Parathyroid adenoma (tissue), 2 donors: ENCODE data around the gene PDE12.

Experiments
- H2AFZ ChIP-seq: fragments of 300-600 bp; sonication (generic); one replicate; pipeline ENCODE4 v1.7.0; 2017; ENCODE audit warnings: antibody characterized with exemption, mild to moderate bottlenecking
- H3K27ac ChIP-seq: fragments of 300-600 bp; sonication (generic); one replicate; pipeline ENCODE4 v1.7.0; 2017
- H3K27me3 ChIP-seq: fragments of 300-600 bp; sonication (generic); one replicate; pipeline ENCODE4 v1.7.0; 2017; ENCODE audit warnings: low read length; ENCODE audit not compliant: control insufficient read depth, insufficient read depth
- H3K36me3 ChIP-seq: fragments of 300-600 bp; sonication (generic); one replicate; pipeline ENCODE4 v1.7.0; 2017; ENCODE audit warnings: low read length; ENCODE audit not compliant: control insufficient read depth, insufficient read depth
- H3K4me1 ChIP-seq: fragments of 300-600 bp; sonication (generic); one replicate; pipeline ENCODE4 v1.7.0; 2017; ENCODE audit warnings: control low read depth
- H3K4me2 ChIP-seq: fragments of 300-600 bp; sonication (generic); one replicate; pipeline ENCODE4 v1.7.0; 2017; ENCODE audit warnings: low read length
- H3K4me3 ChIP-seq: fragments of 300-600 bp; sonication (generic); one replicate; pipeline ENCODE4 v1.7.0; 2017; ENCODE audit warnings: low read depth, low read length
- H3K79me2 ChIP-seq: fragments of 300-600 bp; sonication (generic); one replicate; pipeline ENCODE4 v1.7.0; 2017; ENCODE audit warnings: control low read depth
- H3K9ac ChIP-seq: fragments of 300-600 bp; sonication (generic); one replicate; pipeline ENCODE4 v1.7.0; 2017; ENCODE audit warnings: mild to moderate bottlenecking
- H3K9me3 ChIP-seq: fragments of 300-600 bp; sonication (generic); one replicate; pipeline ENCODE4 v1.7.0; 2017; ENCODE audit warnings: low read length; ENCODE audit not compliant: control insufficient read depth
- TF ChIP-seq, protein P1 (sequence below): fragments of 300-600 bp; sonication (generic); IDR thresholded peaks from one replicate; pipeline ENCODE4 v1.7.0; 2017; ENCODE audit warnings: antibody characterized with exemption, mild to moderate bottlenecking
- donor health status: primary hyperparathyroidism.

The PDE12 gene

DNA sequence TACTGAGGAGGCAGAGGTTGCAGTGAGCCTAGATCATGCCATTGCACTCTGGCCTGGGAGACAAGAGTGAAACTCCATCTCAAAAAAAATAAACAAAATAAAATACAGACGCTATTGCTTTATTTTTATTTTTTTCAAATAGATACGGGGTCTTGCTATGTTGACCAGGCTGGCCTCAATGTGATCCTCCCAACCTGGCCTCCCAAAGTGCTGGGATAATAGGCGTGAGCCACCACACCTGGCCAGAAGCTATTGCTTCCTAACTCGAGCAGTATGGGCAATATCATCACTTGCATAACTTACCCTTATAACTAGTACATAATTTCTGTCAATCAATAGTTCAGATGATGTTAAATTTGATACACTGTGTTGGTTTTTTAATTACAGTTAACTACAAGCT, 38.1 kb downstream of the PDE12 start:
- Histone ChIP-seq H3K4me3 (no peak overlapping the region), H3K4me2 (no peak overlapping the region)

DNA sequence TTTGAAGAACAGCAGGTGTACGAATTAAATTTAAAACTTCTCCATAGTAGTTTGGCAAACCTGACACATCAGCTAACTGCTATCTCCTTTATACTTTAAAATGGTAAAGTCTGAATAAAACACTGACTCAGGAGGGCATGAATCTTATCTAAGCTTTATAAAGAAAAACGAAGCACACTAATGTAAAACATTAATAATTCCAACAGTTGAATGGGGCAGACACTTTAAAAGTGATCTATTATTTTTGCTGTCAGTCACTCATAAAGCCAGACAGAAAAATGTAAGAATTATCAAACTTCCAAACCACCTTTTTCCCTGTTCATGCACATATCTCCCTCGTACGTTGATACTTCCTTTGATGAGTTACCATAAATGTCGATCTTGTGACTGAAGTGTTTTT, 38.5 kb downstream of the PDE12 start:
- H3K36me3 ChIP-seq = no peaks in the 10 kb centered on the region
- TF ChIP-seq, protein P1, sequence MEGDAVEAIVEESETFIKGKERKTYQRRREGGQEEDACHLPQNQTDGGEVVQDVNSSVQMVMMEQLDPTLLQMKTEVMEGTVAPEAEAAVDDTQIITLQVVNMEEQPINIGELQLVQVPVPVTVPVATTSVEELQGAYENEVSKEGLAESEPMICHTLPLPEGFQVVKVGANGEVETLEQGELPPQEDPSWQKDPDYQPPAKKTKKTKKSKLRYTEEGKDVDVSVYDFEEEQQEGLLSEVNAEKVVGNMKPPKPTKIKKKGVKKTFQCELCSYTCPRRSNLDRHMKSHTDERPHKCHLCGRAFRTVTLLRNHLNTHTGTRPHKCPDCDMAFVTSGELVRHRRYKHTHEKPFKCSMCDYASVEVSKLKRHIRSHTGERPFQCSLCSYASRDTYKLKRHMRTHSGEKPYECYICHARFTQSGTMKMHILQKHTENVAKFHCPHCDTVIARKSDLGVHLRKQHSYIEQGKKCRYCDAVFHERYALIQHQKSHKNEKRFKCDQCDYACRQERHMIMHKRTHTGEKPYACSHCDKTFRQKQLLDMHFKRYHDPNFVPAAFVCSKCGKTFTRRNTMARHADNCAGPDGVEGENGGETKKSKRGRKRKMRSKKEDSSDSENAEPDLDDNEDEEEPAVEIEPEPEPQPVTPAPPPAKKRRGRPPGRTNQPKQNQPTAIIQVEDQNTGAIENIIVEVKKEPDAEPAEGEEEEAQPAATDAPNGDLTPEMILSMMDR = no peak
- H3K27ac ChIP-seq = no peak overlapping the region
- no peaks in the 10 kb centered on the region for H3K27me3 ChIP-seq
- H3K9ac ChIP-seq = no peak overlapping the region
- H3K9me3 ChIP-seq = no peaks in the 10 kb centered on the region
- H3K4me2 ChIP-seq = peak overlapping the region; percentile 81
- H3K4me3 ChIP-seq = no peak overlapping the region
- no peak overlapping the region for H2AFZ ChIP-seq
- H3K4me1 ChIP-seq = peaks cover 17% of the 10 kb centered on the region
- peaks cover 42% of the 10 kb centered on the region for H3K79me2 ChIP-seq

More for the DNA sequence above, 38.1 kb downstream of the PDE12 start:
- H3K9ac ChIP-seq = no peak overlapping the region
- peaks cover 16% of the 10 kb centered on the region for H3K4me1 ChIP-seq
- H3K36me3 ChIP-seq = no peaks in the 10 kb centered on the region
- H3K27me3 ChIP-seq = no peaks in the 10 kb centered on the region
- TF ChIP-seq, protein P1 = no peak
- no peaks in the 10 kb centered on the region for H3K9me3 ChIP-seq
- no peak overlapping the region for H3K27ac ChIP-seq
- H3K79me2 ChIP-seq = peaks cover 46% of the 10 kb centered on the region
- no peak overlapping the region for H2AFZ ChIP-seq

DNA sequence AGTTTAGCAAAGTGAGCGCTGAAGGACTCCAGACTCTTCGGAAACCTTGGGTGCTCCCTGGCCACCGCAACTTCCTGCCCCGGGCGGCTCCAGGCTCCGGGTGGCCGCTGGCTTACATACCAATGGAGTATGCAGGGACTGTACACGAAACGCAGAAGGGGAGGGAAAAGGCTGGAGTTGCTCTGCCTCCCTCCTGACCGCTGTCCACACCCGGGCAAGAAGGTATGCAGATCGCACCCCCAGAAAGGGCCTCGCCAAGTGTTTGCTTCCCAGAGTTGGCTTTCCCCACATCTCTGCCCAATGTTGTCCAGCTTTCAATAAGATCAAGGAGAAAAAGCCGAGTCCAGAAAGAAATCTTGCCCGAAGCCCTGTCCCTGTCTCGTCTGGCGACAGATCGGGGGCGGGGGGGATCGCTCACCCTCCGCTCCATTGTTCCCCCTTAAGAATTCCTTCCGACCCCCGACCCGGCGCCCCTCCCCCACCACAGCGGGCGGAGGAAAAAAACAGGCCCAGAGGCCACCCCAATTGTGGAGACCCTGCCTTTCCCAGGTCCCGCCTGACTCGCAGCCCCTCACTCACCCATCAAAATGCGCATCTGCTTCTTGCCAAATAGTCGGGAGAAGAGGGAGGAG, 40.5 kb downstream of the PDE12 start:
- Histone ChIP-seq H3K4me1 (peaks cover 17% of the 10 kb centered on the region), H3K27ac (peak overlapping the region; percentile 94), H3K4me2 (peak overlapping the region; percentile 81), H3K27me3 (no peaks in the 10 kb centered on the region), H3K4me3 (peak overlapping the region; percentile 93), H3K9ac (peak overlapping the region; percentile 61), H3K79me2 (peaks cover 35% of the 10 kb centered on the region), H3K36me3 (no peaks in the 10 kb centered on the region), H2AFZ (peak overlapping the region; percentile 65), H3K9me3 (no peaks in the 10 kb centered on the region)
- TF ChIP-seq, protein P1 = no peak

DNA sequence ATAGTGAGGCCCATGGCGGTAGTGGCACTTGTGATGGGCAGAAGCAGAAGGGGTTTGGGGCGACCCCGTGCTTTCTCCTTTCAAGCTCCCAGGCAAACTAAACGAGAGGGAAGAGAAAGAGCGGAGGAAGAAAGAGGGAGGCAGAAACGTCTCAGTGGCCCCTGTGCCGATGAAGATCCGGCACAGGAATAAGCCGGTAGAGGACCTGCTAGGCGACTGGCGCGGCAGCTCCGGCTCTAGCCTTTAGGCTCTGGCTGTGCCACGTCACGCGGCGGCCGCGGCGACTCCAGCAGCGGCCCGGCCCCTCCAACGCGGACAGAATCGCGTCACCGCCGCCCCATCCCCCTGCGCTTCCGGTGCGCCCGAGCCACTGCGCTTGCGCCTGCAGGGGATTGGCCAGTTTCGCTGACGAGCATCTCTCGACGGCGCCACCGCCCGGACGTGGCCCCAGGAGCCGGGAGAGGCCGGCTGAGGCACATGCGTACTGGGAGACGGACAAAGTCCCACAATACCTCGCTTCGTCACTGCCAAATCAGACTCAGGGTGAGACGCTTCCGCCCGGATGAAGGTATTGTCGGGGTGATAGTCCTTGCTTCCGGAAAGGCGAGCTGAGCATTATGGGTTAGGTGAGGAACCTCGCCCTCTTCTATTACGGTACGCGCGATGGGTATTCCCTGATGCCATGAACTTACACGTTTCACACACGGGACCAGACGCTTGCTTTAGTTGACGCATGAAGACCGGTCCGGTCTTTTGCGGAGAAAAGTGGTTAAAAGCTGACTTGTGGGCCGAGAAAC, 41.3 kb downstream of the PDE12 start, which contains the start of gene ARF4:
Gene ARF4, minus strand, starts transcription at position 218 of the 797 bp plus-strand sequence. Its CDS starts 204 bp downstream, at position 14.
- no peaks in the 10 kb centered on the region for H3K27me3 ChIP-seq
- H3K27ac ChIP-seq = peak within 1 kb of the TSS; percentile 94
- H3K9me3 ChIP-seq = no peaks in the 10 kb centered on the region
- peak within 1 kb of the TSS; percentile 84 for H2AFZ ChIP-seq
- peak within 1 kb of the TSS; percentile 61 for H3K9ac ChIP-seq
- peaks cover 32% of the 10 kb centered on the region for H3K79me2 ChIP-seq
- H3K4me1 ChIP-seq = peaks cover 17% of the 10 kb centered on the region
- H3K4me2 ChIP-seq = peak within 1 kb of the TSS; percentile 81
- H3K36me3 ChIP-seq = no peaks in the 10 kb centered on the region
- peak within 1 kb of the TSS; percentile 93 for H3K4me3 ChIP-seq
- TF ChIP-seq, protein P1 = peak; percentile 35
